ENCODE data around the gene PRKAR1B.

GRCh38 chr7:711922-712380 lies 15.1 kb downstream of the PRKAR1B start:
- TF ChIP-seq CTCF (IDR thresholded peaks at IDR 0.05) (no peak), MAX (IDR thresholded peaks at IDR 0.05; ENCODE audit: low read depth) (no peak), EP300 (IDR thresholded peaks at IDR 0.05; ENCODE audit: borderline replicate concordance in 1 of 2, low read depth in 1 of 2, low read length in 1 of 2) (no peak), EZH2phosphoT487 (IDR thresholded peaks at IDR 0.05; ENCODE audit: borderline replicate concordance, low read depth) (no peak), JUND (IDR thresholded peaks at IDR 0.05) (no peak), TAF1 (IDR thresholded peaks at IDR 0.05; ENCODE audit: borderline replicate concordance, low read depth, low read length) (no peak)
- TF ChIP-seq, protein P1, sequence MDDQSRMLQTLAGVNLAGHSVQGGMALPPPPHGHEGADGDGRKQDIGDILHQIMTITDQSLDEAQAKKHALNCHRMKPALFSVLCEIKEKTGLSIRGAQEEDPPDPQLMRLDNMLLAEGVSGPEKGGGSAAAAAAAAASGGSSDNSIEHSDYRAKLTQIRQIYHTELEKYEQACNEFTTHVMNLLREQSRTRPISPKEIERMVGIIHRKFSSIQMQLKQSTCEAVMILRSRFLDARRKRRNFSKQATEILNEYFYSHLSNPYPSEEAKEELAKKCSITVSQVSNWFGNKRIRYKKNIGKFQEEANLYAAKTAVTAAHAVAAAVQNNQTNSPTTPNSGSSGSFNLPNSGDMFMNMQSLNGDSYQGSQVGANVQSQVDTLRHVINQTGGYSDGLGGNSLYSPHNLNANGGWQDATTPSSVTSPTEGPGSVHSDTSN (IDR thresholded peaks at IDR 0.05): no peak
